T-helper 1 cell (primary cell): ENCODE measurements around the gene LIMCH1.
"Not testable (repeated sequence)": the region's sequence is repeated elsewhere in the genome, so short reads cannot be mapped to it uniquely, and the experiment has no call there.

Experiments used
- DNase-seq, 5 donors: peaks; one replicate each; pipeline ENCODE4 v3.0.0-alpha.2; 2012 to 2020

LIMCH1 gene

DNA sequence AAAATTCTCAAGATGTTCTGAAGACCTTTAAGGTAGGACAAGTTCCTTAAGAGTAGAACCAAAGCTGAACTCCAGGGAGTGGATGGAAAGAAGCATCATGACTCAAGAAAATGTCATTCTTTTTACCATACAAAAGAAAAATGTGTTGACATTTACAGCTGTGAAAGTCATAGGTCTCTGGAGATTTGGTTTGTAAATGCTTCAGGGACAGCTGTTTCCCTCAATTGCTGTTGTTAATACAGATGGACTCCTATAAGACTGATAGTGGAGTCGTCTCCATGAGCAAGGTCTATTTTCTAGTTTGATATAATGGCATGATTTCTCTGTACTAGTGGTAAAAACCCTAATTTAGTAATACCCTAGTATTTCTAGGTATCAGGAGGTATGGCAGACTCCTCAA, 108.9 kb downstream of the LIMCH1 start:
- no peak for DNase-seq

DNA sequence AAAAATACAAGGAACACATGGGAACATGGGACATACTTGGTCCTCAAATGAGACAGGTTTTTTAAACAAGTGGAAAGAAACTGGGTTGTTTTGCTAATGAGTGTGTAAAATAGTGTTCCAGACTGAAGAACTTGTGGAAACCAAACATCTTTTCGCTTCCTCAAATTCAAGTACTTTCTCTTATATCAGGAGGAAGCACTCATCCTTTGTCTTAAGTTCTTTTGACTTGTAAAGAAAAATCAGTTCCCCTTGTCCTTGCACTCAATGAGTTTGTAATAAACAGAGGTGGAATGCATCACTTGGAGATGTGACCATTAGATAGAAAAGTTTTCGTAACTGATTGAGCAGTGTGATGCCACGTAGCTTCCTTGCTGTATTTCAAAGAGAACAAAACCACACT, 109.4 kb downstream of the LIMCH1 start:
- no peak for DNase-seq

DNA sequence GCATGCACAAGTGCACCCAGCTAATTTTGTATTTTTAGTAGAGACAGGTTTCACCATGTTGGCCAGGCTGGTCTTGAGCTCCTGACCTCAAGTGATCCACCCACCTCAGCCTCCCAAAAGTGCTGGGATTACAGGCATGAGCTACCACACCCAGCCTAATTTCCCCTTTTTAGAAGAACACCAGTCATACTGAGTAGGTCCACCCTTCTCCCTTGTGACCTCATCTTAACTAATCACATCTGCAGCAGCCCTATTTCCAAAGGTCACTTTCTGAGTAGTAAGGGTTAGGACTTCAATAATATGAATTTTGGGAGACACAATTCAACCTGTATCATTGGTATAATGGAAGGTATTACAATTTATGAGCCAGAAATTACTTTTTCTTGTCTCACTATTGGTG, 113.2 kb downstream of the LIMCH1 start:
- DNase-seq, result not testable (repeated sequence)

GRCh38 chr4:41652971-41653370, 115.0 kb downstream of the LIMCH1 start:
- no peak for DNase-seq

- DNase-seq, result no peak
These were observed 115.6 kb downstream of the LIMCH1 start for GRCh38 chr4:41653523-41653922.

- no peak for DNase-seq
These were observed 117.2 kb downstream of the LIMCH1 start for GRCh38 chr4:41655177-41655576.

GRCh38 chr4:41656106-41656505, 118.1 kb downstream of the LIMCH1 start:
- DNase-seq, result no peak

DNA sequence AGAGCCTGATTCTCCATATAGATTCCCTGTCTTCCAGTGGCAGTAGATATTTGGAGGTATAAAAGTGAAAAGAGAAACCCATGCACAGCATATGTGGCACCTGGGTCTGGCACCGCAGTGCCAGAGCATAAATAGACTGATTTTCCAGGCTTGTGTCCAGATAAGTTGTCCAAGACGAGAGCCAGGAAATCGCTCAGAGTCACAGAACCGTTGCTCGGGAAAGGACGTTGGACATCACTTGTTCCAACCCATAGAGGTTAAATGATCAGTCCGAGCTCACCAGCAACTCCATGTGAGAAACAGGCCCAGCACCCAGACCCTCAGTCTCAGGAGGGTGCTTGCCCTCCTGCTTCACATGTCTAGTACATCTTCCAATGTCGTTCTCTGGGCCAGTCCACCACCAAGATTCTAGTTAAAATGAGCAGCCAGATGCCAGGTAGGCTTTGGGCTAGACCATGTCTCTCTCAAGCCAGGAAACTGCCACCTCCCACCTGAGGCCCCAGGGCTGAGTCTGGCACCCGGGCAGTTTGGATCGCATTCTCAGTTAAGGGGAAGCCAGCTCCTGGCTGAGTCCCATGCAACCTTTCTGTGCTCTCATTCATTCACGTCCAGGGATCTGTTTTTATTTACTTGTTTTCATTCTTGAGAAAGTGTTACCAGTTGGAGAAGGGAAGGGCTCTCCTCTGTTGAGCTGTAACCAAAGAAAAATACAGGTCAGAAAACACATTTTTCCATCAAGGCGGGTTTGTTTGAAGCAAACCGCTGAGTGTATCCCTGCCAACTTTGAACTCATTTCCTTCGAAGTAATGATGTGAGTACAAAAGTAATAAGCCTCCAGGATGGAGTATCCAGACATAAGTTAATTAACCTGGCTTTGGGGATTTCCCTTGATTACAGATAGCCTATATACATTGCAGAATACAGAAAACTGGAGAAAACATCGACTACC, 118.9 kb downstream of the LIMCH1 start:
- DNase-seq, result no peak

- DNase-seq, result no peak
These were observed 119.6 kb downstream of the LIMCH1 start for GRCh38 chr4:41657561-41657960.

- DNase-seq, result no peak
These were observed 120.2 kb downstream of the LIMCH1 start for GRCh38 chr4:41658163-41658562.

- no peak for DNase-seq
These were observed 122.4 kb downstream of the LIMCH1 start for GRCh38 chr4:41660352-41660751.

DNA sequence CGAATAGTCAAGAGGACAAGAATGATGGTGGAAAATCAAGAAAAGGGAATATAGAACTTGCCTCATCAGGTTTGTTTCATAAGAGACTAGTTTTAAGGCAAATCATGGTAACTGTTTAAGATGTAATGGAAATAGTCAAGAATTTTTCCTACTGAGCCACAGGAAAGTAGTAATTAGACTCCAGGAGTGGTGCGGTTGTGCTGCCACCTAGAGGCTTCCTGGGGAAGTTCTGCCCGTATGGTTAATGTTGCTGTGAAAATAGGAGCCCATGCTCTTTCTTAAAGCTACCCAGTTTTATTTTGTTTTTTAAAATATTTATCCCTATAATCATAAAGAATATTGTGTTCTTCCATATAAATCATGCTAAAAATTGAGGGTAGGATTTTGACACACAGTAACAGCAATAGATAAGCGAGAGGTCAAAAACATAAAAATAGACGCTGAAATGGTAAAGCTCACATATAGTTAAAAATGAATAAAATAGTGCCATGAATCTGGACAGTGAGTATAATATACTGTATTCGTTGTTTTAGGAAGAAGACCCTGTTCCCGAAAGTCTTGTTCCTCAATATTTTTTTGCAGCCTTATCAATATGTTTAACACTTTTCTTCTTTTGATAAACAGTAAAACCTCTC, 123.6 kb downstream of the LIMCH1 start:
- DNase-seq, result peak in 1 of 5 donors; percentile 9

DNA sequence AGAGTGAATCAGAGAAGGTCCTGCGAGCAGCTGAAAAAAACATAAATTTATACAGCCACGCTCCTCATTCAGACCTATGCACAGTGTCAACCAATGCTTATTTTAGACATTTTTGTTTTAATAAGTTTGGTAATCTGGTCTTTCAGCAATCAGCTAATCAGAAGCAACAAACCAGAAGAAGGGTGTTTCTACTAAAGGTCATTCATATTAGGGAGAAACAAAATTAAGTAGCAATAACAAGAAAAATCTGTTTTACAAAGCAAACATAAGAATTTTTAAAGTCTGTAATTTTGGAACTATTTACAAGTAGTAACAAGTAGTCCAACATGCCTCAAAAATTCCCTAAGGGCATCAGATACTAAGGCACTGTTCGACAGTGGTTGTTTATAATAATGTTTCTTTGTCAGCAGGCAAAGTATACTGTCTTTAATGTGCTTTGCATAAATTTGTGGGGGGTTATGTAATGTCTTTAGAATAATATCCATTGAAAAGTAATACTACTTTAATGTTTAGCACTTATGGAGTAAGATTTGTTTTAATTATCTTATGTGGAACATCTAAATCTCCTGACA, 127.8 kb downstream of the LIMCH1 start:
- no peak for DNase-seq

GRCh38 chr4:41668024-41668423, 130.1 kb downstream of the LIMCH1 start:
- no peak for DNase-seq

GRCh38 chr4:41670530-41670929, 132.6 kb downstream of the LIMCH1 start:
- DNase-seq, result no peak

- DNase-seq, result no peak
These were observed 133.0 kb downstream of the LIMCH1 start for GRCh38 chr4:41670982-41671381.

DNA sequence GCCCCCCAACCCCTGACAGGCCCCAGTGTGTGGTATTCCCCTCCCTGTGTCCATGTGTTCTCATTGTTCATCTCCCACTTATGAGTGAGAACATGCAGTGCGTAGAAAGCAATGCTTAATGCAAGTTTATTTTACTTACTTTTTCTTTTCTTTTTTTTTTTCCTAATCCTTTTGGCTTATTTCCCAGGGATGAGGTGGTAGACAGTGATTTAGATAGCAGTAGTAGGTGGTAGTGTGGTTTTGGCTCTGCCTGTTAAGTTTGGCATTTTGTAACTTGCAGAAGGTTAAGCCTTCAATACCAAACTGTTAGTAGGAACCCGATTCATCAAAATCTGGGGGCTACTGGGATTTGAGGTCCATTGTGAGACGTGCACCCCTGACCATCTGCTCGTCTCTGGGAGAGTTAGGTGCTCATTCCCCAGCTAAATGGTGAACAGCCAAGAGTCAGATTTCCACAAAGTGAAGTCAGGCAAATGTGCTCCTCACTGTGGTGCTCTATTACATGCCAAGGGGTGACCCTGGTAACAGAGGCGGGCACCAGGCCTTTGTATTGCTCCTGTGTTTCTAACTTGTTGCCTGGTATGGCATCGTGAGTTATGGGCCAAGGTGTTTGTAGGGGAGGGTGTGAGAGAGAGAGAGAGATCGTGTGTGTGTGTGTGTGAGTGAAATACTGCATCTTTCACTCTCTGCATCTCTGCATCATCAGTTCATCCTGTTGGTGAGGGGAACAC, 140.3 kb downstream of the LIMCH1 start:
- DNase-seq, result no peak

DNA sequence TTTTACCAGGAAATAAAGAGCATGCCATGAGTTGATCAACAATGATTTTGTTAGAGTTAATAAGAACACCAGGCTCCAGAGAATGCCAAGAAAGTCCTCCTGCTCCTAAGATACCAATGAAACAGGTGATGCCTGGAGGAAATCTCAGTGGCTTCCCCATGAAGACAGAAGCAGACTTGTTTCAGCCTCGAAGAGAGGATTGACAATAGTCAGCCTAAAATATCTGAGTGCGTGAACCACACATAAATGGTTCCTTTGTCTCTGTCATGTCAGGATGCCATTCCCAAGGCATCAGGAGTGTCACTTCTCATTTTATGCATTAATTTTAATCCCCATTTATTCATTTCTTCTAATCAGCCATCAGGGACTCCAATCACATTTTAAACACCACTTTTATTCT, 141.0 kb downstream of the LIMCH1 start:
- no peak for DNase-seq

GRCh38 chr4:41679991-41680390, 142.0 kb downstream of the LIMCH1 start:
- no peak for DNase-seq

GRCh38 chr4:41681054-41681453, 143.1 kb downstream of the LIMCH1 start:
- no peak for DNase-seq

DNA sequence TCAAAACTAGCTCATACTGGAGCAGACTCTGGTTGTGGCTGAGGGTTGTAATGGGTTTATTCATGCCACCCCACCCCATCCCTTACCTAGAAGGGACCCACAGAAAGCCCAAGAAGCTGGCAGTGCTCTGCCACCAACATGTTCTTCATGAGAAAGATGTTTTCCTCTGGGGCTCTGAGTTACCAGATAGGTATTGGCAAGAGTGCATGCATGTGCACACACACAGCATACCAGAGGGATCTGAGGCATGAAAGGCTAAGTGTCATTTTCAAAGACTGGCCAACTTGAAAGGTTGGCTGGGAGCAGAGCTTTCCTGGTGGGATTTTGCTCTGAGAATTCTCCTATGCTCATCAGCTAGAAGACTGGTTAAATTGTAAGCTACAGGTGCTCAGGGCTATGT, 145.4 kb downstream of the LIMCH1 start:
- no peak for DNase-seq

DNA sequence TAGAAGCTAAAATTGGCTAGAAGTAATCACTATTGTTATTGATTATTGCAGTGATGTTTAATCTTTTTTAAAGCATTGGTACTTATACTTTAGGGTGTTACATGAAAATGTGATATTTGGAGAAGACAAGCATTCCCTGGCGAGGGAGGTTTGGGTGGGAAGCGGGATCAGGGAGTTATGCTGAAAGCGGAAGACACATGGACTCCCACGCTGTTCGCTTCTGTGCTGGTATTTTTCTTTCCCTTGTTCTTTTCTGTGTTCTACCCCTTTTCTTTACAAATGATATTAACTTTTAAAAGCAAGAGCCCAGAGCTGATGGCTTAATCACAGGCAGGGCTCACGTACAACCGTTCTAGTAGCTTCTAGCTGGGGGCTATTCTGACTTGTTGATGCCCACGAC, 148.9 kb downstream of the LIMCH1 start:
- DNase-seq, result no peak

DNA sequence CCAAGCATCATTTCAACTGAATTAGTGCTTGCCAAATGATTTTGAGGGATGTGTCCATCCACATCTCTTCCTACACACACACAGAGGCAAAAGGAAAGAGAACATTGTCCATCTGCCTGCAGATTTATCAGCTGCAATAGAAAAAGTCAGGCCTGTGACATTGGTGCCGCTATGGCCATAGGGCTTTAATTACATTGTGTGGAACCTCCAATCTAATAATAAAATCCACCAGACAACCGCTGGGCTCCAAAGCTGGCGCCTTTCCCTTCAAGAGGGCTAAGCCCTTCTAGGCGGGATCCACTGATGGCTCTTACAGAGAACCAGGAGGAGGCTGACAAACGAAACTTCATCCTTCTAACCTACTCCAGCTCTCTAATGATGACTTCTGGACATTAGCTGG, 150.0 kb downstream of the LIMCH1 start:
- DNase-seq, result no peak
